Epithelial cell of prostate (primary cell): ENCODE data around the gene ODAD4.
A peak's percentile ranks its signal among the peaks of the same experiment; 100 is the strongest.

Experiments
- DNase-seq: peaks from one replicate; pipeline ENCODE4 v3.0.0-alpha.2; 2011; ENCODE audit warnings: low read depth, low spot score
- H3K27ac ChIP-seq: fragments of 450-650 bp; 2 replicates; pipeline ENCODE4 v1.5.1; 2017; ENCODE audit warnings: mild to moderate bottlenecking

ODAD4 gene

DNA sequence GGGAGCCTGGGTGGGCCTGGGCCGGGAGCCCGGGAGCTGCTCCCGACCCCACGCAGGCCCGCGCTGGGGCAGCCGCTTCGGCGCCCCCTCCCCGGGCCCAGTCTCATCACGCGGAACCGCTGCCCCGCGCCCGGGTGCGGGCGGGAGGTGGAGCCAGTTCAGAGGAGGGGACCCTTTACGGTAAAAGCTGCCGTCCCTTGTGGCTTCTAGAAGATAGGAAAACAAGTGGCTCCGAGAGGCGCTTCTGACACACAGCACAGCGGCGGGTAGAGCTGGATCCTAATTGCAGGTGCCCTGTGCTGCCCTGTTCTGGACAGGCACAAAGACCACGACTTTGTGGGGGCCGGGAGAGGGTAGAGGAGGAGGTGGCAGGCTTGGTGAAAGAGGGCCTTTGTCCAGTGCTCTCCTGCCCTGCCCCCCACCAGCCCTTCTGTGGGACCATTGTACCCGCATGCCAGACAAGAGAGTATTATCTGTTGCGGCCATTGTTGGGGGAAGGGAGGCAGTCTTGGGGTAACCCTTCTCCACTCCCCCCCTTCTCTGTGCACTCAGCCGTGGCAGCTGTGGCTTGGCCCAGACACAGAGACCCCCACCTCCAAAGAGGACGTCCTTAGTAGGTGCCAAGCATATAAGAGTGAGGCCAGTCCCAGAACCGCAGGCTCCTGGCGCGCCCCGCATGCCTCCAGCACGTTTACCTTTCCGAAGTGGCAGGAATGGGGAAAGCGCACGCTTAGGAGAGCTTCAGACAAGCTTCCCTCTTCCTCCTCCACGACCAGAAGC, 36.9 kb downstream of the ODAD4 start:
- H3K27ac ChIP-seq = peak overlapping the region; percentile 75
- no peak for DNase-seq

DNA sequence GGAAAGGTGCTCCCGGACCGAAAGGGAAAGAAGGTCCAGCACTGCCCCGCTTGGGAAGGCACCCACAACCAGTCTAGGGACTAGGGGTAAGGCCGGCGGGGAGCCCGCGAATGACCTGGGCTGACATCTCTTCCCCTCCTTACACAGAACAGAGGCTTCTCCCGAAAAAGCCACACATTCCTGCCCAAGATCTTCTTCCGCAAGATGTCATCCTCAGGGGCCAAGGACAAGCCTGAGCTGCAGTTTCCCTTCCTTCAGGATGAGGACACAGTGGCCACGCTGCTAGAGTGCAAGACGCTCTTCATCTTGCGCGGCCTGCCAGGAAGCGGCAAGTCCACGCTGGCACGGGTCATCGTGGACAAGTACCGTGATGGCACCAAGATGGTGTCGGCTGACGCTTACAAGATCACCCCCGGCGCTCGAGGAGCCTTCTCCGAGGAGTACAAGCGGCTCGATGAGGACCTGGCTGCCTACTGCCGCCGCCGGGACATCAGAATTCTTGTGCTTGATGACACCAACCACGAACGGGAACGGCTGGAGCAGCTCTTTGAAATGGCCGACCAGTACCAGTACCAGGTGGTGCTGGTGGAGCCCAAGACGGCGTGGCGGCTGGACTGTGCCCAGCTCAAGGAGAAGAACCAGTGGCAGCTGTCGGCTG, 37.6 kb downstream of the ODAD4 start:
- no peak for DNase-seq
- no peak overlapping the region for H3K27ac ChIP-seq

DNA sequence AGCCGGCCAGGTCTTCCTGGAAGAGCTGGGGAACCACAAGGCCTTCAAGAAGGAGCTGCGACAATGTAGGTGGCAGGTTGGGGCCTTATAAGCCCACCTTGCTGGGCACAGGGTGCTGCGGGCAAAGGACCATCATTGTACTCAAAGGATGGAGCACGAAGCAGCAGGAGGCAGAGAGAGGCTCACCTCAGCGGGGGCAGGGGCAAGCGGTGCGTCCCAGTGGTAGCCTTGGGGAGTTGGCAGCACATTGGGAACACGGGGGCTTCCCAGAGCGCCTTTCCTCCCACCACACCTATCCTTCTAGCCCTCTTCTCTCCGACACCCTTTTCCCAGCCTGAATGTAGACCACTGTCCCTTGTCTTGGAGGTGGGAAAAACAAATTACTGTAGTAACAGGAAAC, 38.3 kb downstream of the ODAD4 start:
- no peak overlapping the region for H3K27ac ChIP-seq
- no peak for DNase-seq

DNA sequence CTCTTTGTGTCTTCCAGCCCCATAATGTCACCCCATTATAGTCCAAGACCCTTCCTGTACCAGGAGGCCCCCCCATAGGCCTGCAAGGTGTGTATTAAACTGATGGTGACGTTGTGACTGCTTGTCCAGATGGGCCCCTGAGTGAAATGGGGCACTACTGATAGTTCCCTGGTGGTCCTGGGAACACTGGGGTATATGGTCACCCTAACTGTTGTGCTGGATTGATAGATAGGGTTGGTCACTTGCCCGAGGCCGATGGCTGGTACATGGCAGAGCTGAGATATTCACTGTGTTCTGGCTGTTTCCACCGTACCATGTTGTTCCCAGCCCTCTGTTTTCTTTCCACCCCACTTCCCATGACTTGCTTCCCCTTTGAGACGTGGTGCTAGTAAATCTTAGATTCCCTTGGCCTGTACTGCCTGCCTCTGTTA, 40.5 kb downstream of the ODAD4 start:
- no peak overlapping the region for H3K27ac ChIP-seq
- no peak for DNase-seq

DNA sequence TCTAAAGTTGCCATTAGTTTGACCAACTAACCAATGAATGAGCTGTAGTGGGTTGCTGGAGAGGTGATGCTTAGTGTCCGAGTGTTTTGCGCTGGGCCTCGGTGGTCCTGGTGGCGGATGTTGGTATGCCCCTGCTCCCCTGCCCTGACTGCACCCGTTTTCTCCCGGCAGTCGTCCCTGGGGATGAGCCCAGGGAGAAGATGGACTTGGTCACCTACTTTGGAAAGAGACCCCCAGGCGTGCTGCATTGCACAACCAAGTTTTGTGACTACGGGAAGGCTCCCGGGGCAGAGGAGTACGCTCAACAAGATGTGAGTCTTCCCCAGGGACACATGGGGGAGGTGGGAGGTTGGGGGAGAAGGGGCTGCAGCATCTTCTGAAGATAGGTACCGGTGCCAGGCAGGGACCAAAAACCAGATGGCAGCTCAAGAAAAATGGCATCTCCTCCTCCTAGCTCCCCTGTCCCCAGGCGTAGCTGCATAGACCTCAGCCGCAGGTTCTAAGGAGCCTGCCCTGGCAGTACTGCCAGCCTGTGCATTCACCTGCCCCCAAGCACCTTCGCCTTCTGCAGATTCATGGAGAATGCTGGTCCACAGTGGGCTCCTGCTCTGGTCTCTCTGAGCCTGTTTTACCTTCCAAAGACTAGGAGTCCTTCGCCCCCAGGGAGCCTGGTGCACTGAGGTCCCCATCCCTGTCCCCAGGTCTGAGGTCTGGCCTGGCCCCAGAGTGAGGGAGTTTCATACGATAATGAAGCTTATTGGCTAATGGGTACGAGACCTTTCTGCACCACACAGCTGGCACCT, 41.5 kb downstream of the ODAD4 start:
- peak overlapping the region; percentile 19 for H3K27ac ChIP-seq
- no peak for DNase-seq

DNA sequence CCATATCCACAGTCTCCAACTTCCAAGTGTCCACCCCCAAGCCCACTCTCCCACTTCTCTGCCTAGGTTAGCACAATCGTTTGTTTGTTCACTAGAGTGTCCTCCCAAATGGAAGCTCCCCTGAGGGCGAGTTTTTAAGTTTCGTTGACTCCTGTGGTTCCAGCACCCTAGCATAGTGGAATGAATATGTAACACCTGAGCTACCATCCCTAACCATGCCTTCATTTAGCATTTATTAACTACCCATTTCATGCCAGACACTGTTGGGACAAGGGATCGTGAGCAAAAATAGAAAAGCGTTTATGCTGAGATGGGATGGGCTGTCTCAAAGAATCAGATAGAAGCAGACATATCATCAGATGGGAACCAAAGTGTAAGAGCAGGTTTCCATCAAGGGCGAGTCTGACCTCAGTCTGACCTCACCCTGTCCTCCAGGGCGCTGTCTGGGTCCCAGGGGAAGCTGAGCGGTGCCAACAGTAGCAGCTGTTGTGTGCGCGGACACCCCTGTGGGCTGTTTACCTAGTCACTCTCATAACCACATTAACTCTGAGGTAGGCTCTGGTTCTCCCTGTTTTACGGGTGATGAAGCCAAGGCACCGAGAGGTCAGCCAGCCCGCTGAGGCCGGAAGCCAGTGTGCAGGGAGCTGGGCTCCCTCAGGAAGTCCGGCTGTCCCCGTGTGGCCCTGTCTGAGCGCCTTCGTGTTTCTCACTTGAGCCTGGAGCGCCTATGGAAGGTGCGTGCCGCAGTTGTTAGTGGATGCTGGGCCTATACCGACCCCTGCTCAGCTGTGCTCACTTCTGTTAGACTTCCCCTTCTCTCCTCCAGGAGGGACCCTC, 42.4 kb downstream of the ODAD4 start:
- DNase-seq = peak; percentile 31

DNA sequence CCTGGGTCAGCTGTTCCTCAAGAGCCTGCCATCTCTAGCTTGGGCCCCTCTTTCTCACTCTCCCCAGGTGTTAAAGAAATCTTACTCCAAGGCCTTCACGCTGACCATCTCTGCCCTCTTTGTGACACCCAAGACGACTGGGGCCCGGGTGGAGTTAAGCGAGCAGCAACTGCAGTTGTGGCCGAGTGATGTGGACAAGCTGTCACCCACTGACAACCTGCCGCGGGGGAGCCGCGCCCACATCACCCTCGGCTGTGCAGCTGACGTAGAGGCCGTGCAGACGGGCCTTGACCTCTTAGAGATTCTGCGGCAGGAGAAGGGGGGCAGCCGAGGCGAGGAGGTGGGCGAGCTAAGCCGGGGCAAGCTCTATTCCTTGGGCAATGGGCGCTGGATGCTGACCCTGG, 43.0 kb downstream of the ODAD4 start:
- peak overlapping the region; percentile 19 for H3K27ac ChIP-seq
- no peak for DNase-seq

More for the DNA sequence above, 42.4 kb downstream of the ODAD4 start:
- peak overlapping the region; percentile 19 for H3K27ac ChIP-seq

DNA sequence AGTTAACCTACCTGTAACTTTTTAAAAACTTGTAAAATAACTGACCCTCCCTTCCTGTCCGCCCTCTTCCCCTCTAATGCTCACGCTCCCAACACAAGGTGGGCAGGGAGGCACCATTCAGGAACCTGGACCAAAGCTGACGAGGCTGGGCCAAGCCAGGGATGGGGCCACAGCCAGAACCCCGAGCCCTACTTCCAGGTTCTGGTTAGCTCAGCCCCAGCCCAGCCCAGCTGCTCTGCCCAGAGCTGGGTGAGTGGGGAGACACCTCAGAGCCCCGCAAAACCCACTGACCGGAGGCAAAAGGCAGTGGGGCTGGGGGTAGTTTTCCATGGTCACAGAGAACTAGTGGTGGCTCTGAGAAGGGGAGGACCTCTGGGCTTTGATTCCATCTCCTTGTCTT, 43.6 kb downstream of the ODAD4 start:
- no peak for DNase-seq
- no peak overlapping the region for H3K27ac ChIP-seq

DNA sequence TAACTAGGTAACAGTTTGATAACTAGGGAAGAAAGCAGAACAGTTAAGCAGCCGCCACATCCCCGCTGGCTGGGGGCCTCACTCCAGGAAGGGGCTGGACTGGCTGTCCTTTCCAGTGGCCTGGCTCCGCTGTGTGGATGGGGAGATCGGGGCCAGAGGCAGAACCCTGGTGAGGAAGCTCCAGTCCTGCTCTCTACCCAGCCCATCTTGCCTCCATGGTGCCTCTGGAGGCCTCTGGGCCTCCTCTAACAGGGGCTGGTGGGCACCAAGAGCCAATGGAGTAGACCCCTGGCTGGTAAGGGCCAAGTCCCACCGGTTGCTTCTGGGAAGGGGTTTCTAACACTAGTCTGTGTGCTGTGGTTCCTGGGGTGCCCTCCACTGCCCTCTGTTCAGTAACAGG, 44.2 kb downstream of the ODAD4 start:
- no peak for DNase-seq
- no peak overlapping the region for H3K27ac ChIP-seq

DNA sequence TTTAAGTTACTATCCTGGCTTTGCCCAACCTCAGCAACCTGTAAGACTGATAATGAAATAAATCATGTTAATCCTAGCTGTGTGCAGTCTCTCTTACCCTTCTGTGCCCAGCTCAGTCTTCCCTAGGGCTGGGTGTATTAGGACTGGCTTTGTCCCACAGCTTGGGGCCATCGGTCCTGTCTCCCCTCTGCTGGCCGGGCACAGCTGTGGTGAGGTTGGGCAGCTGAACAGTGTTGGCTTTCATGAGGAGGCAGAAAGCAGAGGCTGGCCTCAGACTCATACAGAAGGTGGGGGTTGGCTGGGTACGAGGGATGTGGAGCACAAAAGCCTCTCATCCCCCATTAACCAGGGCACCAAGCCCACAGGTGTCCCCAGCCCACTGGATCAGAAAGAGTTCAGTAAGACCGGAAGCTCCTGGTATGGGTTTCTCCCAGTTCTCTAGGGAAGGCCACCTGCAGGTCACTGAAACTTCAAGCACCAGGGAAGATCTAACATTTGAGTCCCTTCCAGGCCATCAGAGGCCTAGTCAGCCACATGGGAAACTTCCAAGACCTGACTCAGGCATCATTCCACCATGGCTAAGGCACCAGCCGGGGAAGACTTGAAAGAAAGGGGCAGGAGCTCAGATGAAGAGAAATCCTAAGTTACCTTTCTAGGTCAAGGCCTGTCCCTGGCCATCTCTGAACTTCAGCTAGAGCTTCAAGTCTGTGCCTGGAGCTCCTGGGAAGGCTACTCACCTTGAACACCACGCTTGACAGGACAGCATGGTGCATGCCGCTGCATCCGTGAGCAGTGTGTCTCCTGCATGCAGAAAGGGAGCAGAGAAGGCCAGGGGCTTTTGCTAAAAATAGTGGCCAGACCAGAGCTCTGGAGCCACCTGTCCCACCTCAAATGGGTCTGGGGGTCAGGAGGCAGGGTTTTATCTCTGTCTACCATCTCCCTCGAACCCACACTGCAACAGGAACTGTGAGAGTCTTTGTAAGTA, 45.0 kb downstream of the ODAD4 start:
- no peak for DNase-seq
- H3K27ac ChIP-seq = no peak overlapping the region

DNA sequence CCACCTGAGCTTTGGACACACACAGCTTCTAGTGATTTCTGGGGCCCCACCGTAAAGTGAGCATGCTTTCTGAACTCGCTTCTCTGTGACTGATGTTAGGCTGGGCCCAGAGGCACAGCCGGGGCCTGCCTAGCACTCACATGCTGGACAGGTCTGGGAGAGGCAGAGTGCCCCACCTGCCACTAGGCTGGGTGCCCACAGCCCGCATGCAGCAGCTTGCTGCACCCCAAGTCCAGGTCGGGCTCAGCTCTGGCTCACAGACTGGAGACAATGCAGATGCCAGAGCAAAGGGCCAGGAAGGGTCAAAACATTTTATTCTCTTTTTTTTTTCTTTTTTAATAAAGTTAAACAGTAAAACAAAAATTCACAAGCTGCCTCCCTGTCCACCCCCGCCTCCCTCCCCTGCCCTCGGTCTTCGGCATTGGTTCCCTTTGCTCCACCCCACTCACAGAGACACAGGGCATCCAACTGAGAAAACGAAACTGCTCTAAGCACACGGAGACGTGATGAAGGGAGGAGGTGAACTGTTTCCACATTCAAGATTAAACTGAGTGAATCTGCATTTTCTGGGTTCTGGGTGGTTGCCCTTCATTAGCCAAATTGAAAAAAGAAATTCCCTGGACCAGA, 45.8 kb downstream of the ODAD4 start:
- H3K27ac ChIP-seq = no peak overlapping the region
- DNase-seq = no peak

DNA sequence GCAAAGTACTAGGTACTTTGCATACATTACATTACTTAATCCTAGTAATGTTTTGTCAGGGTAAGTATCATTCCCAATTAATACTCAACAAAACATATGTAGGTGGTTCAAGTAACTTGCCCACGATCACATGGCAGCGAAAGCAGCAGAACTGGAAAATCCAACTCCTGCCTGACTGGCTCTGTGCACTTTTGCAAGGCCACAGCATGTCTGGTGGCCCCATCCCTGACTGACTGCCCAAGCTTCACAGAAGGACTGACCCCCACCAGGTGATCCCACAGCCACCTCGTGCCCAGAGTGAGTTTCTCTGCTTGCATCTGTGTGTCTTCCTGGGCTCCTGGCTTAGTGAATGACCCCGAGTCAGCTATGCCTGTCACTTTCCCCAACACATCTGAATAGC, 47.6 kb downstream of the ODAD4 start:
- no peak for DNase-seq
- H3K27ac ChIP-seq = no peak overlapping the region

DNA sequence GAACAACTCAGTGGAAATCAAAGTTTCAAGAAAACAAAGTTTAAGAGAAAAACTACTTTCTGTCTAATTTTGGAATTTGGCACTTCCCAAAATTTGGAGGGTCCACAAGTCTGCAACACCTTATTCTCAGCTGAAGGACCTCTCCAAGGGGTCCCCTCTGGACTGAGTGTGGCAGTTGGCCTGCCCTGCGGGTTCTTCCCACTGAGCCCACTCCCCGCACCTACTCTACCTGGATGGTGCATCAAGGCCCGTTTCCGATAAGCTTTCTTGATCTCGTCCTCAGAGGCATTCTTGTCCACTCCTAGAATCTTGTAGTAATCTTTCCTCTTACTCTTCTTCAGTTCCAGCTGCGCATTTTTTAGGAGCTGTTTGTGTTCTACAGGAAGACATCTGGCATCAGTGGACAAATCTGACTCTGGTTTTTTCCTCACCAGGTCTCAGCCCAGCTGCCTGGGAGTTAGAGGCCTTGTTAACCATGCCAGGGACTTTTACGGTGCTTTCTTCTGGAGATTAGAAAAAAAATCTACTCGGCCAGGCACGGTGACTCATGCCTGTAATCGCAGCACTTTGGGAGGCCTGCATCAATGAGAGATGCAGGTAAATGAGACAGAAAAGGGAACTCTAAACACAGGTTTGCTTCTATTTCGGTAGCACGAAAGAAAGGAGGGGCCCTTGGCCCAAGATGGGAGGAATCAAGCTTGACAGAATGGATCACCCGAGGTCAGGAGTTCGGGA, 51.8 kb downstream of the ODAD4 start:
- no peak overlapping the region for H3K27ac ChIP-seq
- DNase-seq = no peak

DNA sequence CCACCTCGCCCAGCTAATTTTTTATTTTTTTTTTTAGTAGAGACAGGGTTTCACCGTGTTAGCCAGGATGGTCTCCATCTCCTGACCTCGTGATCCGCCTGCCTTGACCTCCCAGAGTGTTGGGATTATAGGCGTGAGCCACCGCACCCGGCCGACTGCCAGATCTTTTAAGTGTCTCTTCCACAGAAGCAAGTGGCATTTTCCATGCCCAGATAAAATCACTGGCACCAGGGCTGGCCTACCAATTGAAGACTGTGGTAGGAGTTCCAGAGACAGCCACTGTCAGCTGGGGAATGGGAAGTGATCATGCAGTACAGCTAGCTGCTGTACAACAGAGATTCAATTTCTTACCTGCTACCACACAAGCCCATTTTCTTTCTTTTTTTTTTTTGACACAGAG, 54.0 kb downstream of the ODAD4 start:
- DNase-seq = no peak
- no peak overlapping the region for H3K27ac ChIP-seq

DNA sequence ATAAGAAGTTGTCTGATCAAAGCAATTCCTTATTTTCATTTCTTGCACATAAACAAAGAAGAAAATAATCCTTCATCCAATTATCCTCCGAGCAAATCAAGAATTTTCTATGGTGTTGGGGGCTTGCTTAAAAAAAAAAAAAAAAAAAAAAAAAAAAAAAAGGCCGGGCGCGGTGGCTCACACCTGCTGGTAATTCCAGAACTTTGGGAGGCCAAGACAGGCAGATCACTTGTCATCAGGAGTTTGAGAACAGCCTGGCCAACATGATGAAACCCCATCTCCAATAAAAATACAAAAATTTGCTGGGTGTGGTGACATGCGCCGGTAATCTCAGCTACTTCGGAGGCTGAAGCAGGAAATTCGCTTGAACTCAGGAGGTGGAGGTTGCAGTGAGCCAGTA, 55.5 kb downstream of the ODAD4 start:
- DNase-seq = no peak
- H3K27ac ChIP-seq = no peak overlapping the region

DNA sequence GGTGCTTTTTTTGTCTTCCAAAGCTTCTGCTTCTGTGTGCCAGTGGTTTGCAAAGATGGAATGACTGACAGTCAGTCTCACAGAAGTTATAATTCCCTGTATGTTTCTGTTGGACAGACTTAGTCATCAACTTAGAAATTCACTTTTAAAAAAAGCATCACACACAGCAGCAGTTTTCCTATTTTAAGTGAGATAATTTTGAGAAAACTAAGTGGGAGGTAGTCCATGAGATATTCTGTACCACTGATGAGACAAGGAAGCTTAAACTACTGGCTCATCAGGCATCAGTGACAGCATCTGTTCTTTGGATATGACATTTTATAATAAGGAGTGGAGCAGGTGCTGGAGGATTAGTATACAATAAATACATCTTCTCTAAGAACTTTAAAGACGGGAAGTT, 56.2 kb downstream of the ODAD4 start:
- no peak overlapping the region for H3K27ac ChIP-seq
- DNase-seq = no peak

DNA sequence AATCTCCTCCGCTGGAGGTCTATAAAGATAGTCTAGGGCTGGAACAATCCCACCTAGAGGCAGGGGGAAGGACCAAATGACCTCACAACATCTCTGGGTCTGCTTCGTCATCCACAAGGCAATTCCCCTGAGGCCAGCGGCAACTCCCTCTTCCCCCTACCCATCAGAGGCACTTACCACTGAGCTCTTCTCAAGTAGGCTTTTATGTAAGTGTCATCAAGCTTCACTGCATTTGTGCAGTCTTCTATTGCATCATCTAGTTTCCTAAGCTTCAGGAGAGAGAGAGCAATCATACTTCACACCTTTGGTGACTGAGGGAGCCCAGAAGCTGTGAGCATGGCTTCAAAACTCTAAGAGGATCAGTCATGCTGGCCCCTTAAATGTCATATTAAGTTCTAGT, 57.2 kb downstream of the ODAD4 start:
- DNase-seq = no peak

DNA sequence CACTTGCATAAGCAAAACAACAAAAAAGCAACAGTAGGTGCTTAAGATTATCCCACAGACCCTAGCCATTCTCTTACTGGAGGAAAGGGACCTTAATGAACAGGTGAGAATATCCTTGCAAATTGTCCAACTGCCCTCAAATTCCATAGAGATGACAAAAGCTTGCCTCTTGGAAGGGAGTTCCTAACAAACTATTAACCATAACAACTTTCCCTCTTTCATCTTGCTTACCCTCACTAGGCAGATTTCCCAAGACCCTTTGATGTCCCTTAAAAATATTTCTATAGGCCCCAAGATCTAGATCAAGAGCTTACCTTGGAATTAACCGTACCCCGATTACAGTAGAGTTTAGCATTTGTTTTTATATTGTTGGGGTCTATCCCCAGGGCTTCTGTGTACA, 58.0 kb downstream of the ODAD4 start:
- no peak overlapping the region for H3K27ac ChIP-seq
- DNase-seq = no peak

More for the DNA sequence above, 57.2 kb downstream of the ODAD4 start:
- no peak overlapping the region for H3K27ac ChIP-seq
